ENCODE data around the gene RBM38. TPM values are rescaled to one million over a fixed set of nuclear protein-coding genes. Genes with fewer than 3 reads are reported as not detected.

The RBM38 gene
- total RNA-seq, 1 experiment from 2014 or later = 261 TPM

- peaks cover 3% of the 10 kb centered on the region; the same call in 1 of the 2 replicates for H3K79me2 ChIP-seq (ENCODE audit: low read length)
- H3K36me3 ChIP-seq (ENCODE audit: insufficient read depth, low read length) = peaks cover 52% of the 10 kb centered on the region
- no peak overlapping the region for H3K27ac ChIP-seq (ENCODE audit: low read length)
- no peak overlapping the region for H3K4me2 ChIP-seq (ENCODE audit: low read depth, low read length, poor library complexity, severe bottlenecking)
- H4K20me1 ChIP-seq (ENCODE audit: insufficient read depth, low read depth, low read length) = peaks cover 66% of the 10 kb centered on the region
- H3K9ac ChIP-seq (ENCODE audit: low read length) = no peak overlapping the region
- H3K4me1 ChIP-seq (ENCODE audit: low read length) = peaks cover 31% of the 10 kb centered on the region
- DNase-seq = no peak
- no peak overlapping the region for H2AFZ ChIP-seq (ENCODE audit: low read length)
- no peaks in the 10 kb centered on the region for H3K9me2 ChIP-seq (replicated peaks; ENCODE audit: insufficient read depth, low read length)
- H3K27me3 ChIP-seq (ENCODE audit: low read length) = no peaks in the 10 kb centered on the region
- no peaks in the 10 kb centered on the region for H3K9me3 ChIP-seq (ENCODE audit: low read length)
- no peak overlapping the region for H3K4me3 ChIP-seq (ENCODE audit: low read length)
Observed at GRCh38 chr20:57407541-57407956, 16.4 kb downstream of the RBM38 start.

GRCh38 chr20:57408131-57408530, 16.9 kb downstream of the RBM38 start:
- Histone ChIP-seq H3K9ac (ENCODE audit: low read length) (no peak overlapping the region), H3K4me3 (ENCODE audit: low read length) (no peak overlapping the region), H3K36me3 (ENCODE audit: insufficient read depth, low read length) (peaks cover 46% of the 10 kb centered on the region), H4K20me1 (ENCODE audit: insufficient read depth, low read depth, low read length) (peaks cover 60% of the 10 kb centered on the region), H3K27ac (ENCODE audit: low read length) (0 out of 2 replicates have a peak overlapping the region, but pooled peaks have one; percentile 21), H3K4me1 (ENCODE audit: low read length) (peaks cover 25% of the 10 kb centered on the region), H3K27me3 (ENCODE audit: low read length) (no peaks in the 10 kb centered on the region), H3K9me3 (ENCODE audit: low read length) (no peaks in the 10 kb centered on the region), H2AFZ (ENCODE audit: low read length) (no peak overlapping the region), H3K4me2 (ENCODE audit: low read depth, low read length, poor library complexity, severe bottlenecking) (no peak overlapping the region), H3K9me2 (replicated peaks; ENCODE audit: insufficient read depth, low read length) (no peaks in the 10 kb centered on the region), H3K79me2 (ENCODE audit: low read length) (no peaks in the 10 kb centered on the region)
- peak; percentile 54 for DNase-seq

- H3K4me1 ChIP-seq (ENCODE audit: low read length) = peaks cover 22% of the 10 kb centered on the region
Observed at GRCh38 chr20:57408536-57409233, 17.5 kb downstream of the RBM38 start.

GRCh38 chr20:57409316-57409671, 18.1 kb downstream of the RBM38 start:
- no peaks in the 10 kb centered on the region for H3K9me2 ChIP-seq (replicated peaks; ENCODE audit: insufficient read depth, low read length)
- H3K4me1 ChIP-seq (ENCODE audit: low read length) = peaks cover 18% of the 10 kb centered on the region
- H3K4me3 ChIP-seq (ENCODE audit: low read length) = no peak overlapping the region
- peak; percentile 71 for DNase-seq
- peaks cover 48% of the 10 kb centered on the region for H4K20me1 ChIP-seq (ENCODE audit: insufficient read depth, low read depth, low read length)
- no peaks in the 10 kb centered on the region for H3K79me2 ChIP-seq (ENCODE audit: low read length)
- H3K36me3 ChIP-seq (ENCODE audit: insufficient read depth, low read length) = peaks cover 34% of the 10 kb centered on the region
- no peaks in the 10 kb centered on the region for H3K9me3 ChIP-seq (ENCODE audit: low read length)
- peak overlapping the region; percentile 21; the same call in 1 of the 2 replicates for H3K27ac ChIP-seq (ENCODE audit: low read length)
- no peaks in the 10 kb centered on the region for H3K27me3 ChIP-seq (ENCODE audit: low read length)
- no peak overlapping the region for H2AFZ ChIP-seq (ENCODE audit: low read length)
- no peak overlapping the region for H3K4me2 ChIP-seq (ENCODE audit: low read depth, low read length, poor library complexity, severe bottlenecking)
- no peak overlapping the region for H3K9ac ChIP-seq (ENCODE audit: low read length)

More at GRCh38 chr20:57408536-57409233, 17.5 kb downstream of the RBM38 start:
- H3K27me3 ChIP-seq (ENCODE audit: low read length) = no peaks in the 10 kb centered on the region
- H3K9ac ChIP-seq (ENCODE audit: low read length) = no peak overlapping the region
- peak; percentile 56 for DNase-seq
- H3K79me2 ChIP-seq (ENCODE audit: low read length) = no peaks in the 10 kb centered on the region
- no peak overlapping the region for H3K4me3 ChIP-seq (ENCODE audit: low read length)
- H2AFZ ChIP-seq (ENCODE audit: low read length) = no peak overlapping the region
- H3K27ac ChIP-seq (ENCODE audit: low read length) = peak overlapping the region; percentile 21; the same call in 1 of the 2 replicates
- H3K36me3 ChIP-seq (ENCODE audit: insufficient read depth, low read length) = peaks cover 40% of the 10 kb centered on the region
- peaks cover 54% of the 10 kb centered on the region for H4K20me1 ChIP-seq (ENCODE audit: insufficient read depth, low read depth, low read length)
- H3K4me2 ChIP-seq (ENCODE audit: low read depth, low read length, poor library complexity, severe bottlenecking) = no peak overlapping the region
- no peaks in the 10 kb centered on the region for H3K9me3 ChIP-seq (ENCODE audit: low read length)
- H3K9me2 ChIP-seq (replicated peaks; ENCODE audit: insufficient read depth, low read length) = no peaks in the 10 kb centered on the region

GRCh38 chr20:57409672-57410397, 18.6 kb downstream of the RBM38 start:
- H2AFZ ChIP-seq (ENCODE audit: low read length) = no peak overlapping the region
- H3K9me3 ChIP-seq (ENCODE audit: low read length) = no peaks in the 10 kb centered on the region
- no peak overlapping the region for H3K4me2 ChIP-seq (ENCODE audit: low read depth, low read length, poor library complexity, severe bottlenecking)
- no peak overlapping the region for H3K9ac ChIP-seq (ENCODE audit: low read length)
- H4K20me1 ChIP-seq (ENCODE audit: insufficient read depth, low read depth, low read length) = peaks cover 43% of the 10 kb centered on the region
- peaks cover 29% of the 10 kb centered on the region for H3K36me3 ChIP-seq (ENCODE audit: insufficient read depth, low read length)
- H3K79me2 ChIP-seq (ENCODE audit: low read length) = no peaks in the 10 kb centered on the region
- H3K9me2 ChIP-seq (replicated peaks; ENCODE audit: insufficient read depth, low read length) = no peaks in the 10 kb centered on the region
- H3K4me1 ChIP-seq (ENCODE audit: low read length) = peaks cover 18% of the 10 kb centered on the region
- no peaks in the 10 kb centered on the region for H3K27me3 ChIP-seq (ENCODE audit: low read length)
- H3K4me3 ChIP-seq (ENCODE audit: low read length) = no peak overlapping the region
- H3K27ac ChIP-seq (ENCODE audit: low read length) = peak overlapping the region; percentile 24; the same call in 1 of the 2 replicates
- DNase-seq = peak; percentile 61

GRCh38 chr20:57410398-57410920, 19.3 kb downstream of the RBM38 start:
- H2AFZ ChIP-seq (ENCODE audit: low read length) = no peak overlapping the region
- no peaks in the 10 kb centered on the region for H3K9me3 ChIP-seq (ENCODE audit: low read length)
- H3K27ac ChIP-seq (ENCODE audit: low read length) = 0 out of 2 replicates have a peak overlapping the region, but pooled peaks have one; percentile 24
- no peaks in the 10 kb centered on the region for H3K27me3 ChIP-seq (ENCODE audit: low read length)
- no peaks in the 10 kb centered on the region for H3K79me2 ChIP-seq (ENCODE audit: low read length)
- H3K9me2 ChIP-seq (replicated peaks; ENCODE audit: insufficient read depth, low read length) = no peaks in the 10 kb centered on the region
- no peak overlapping the region for H3K4me2 ChIP-seq (ENCODE audit: low read depth, low read length, poor library complexity, severe bottlenecking)
- DNase-seq = peak; percentile 72
- peaks cover 15% of the 10 kb centered on the region for H3K4me1 ChIP-seq (ENCODE audit: low read length)
- H3K36me3 ChIP-seq (ENCODE audit: insufficient read depth, low read length) = peaks cover 23% of the 10 kb centered on the region
- H3K4me3 ChIP-seq (ENCODE audit: low read length) = no peak overlapping the region
- H4K20me1 ChIP-seq (ENCODE audit: insufficient read depth, low read depth, low read length) = peaks cover 37% of the 10 kb centered on the region
- H3K9ac ChIP-seq (ENCODE audit: low read length) = no peak overlapping the region

GRCh38 chr20:57410924-57411323, 19.7 kb downstream of the RBM38 start:
- H3K27me3 ChIP-seq (ENCODE audit: low read length) = no peaks in the 10 kb centered on the region

More at GRCh38 chr20:57410924-57411323, 19.7 kb downstream of the RBM38 start:
- Histone ChIP-seq H3K4me1 (ENCODE audit: low read length) (peaks cover 15% of the 10 kb centered on the region), H2AFZ (ENCODE audit: low read length) (no peak overlapping the region), H4K20me1 (ENCODE audit: insufficient read depth, low read depth, low read length) (peaks cover 32% of the 10 kb centered on the region), H3K9ac (ENCODE audit: low read length) (no peak overlapping the region), H3K4me3 (ENCODE audit: low read length) (no peak overlapping the region), H3K79me2 (ENCODE audit: low read length) (no peaks in the 10 kb centered on the region), H3K9me3 (ENCODE audit: low read length) (no peaks in the 10 kb centered on the region), H3K27ac (ENCODE audit: low read length) (no peak overlapping the region), H3K9me2 (replicated peaks; ENCODE audit: insufficient read depth, low read length) (no peaks in the 10 kb centered on the region), H3K36me3 (ENCODE audit: insufficient read depth, low read length) (peaks cover 19% of the 10 kb centered on the region), H3K4me2 (ENCODE audit: low read depth, low read length, poor library complexity, severe bottlenecking) (no peak overlapping the region)
- peak; percentile 59 for DNase-seq
